Stomach (tissue), 9 donors: ENCODE results near the gene LMNB1. TPM values are rescaled to one million over a fixed set of nuclear protein-coding genes. Genes with fewer than 3 reads are reported as not detected.
"Not testable (repeated sequence)": the region's sequence is repeated elsewhere in the genome, so short reads cannot be mapped to it uniquely, and the experiment has no call there.

Source experiments
- DNase-seq, 2 donors: peaks; one replicate each; pipeline versions ENCODE4 v3.0.0 to v3.0.0-alpha.2; 2013 to 2019
- H3K27ac ChIP-seq, 5 donors: fragments of 200-600 bp in 4 of 5; sonication (generic) in 4 of 5; one replicate each; pipeline ENCODE4 v1.5.1; 2013 to 2019; ENCODE audit warnings: mild to moderate bottlenecking in 1 of 5, moderate library complexity in 1 of 5
- H3K27me3 ChIP-seq, 3 donors: fragments of 200-600 bp; sonication (generic); one replicate each; pipeline ENCODE4 v1.5.1; 2017 to 2019; ENCODE audit warnings: mixed run types in 1 of 3
- H3K36me3 ChIP-seq, 4 donors: fragments of 200-600 bp; sonication (generic); 1 replicate in 3 of 4; 2 replicates in 1 of 4; pipeline ENCODE4 v1.5.1; 2016 to 2019
- H3K4me1 ChIP-seq, 4 donors: fragments of 200-600 bp; sonication (generic); one replicate each; pipeline ENCODE4 v1.5.1; 2016 to 2019
- H3K4me3 ChIP-seq, 4 donors: fragments of 200-600 bp; sonication (generic) in 3 of 4; one replicate each; pipeline ENCODE4 v1.5.1; 2016 to 2019; ENCODE audit warnings: mild to moderate bottlenecking in 1 of 4
- H3K9me3 ChIP-seq, 4 donors: fragments of 200-600 bp; sonication (generic); one replicate each; pipeline ENCODE4 v1.5.1; 2016 to 2019
- CTCF ChIP-seq, 7 experiments: fragments of 450-650 bp in 4 of 7; fragments of 200-600 bp in 3 of 7; sonication (generic) in 3 of 7; IDR thresholded peaks; one replicate each; pipeline ENCODE4 v1.5.1; 2016 to 2019; ENCODE audit warnings: antibody characterized with exemption in 7 of 7, control low read depth in 2 of 7, mild to moderate bottlenecking in 1 of 7
- EP300 ChIP-seq: sonication (generic); formaldehyde crosslinking; IDR thresholded peaks from one replicate; pipeline ENCODE4 v1.6.1; 2017; ENCODE audit warnings: antibody characterized with exemption
- POLR2A ChIP-seq, 4 donors: fragments of 450-650 bp; IDR thresholded peaks; one replicate each; pipeline ENCODE4 v1.6.1; 2016; ENCODE audit warnings: antibody characterized with exemption in 4 of 4, control low read depth in 2 of 4, mild to moderate bottlenecking in 1 of 4, moderate library complexity in 1 of 4
- POLR2AphosphoS5 ChIP-seq, 3 donors: sonication (generic); formaldehyde crosslinking; IDR thresholded peaks; one replicate each; pipeline ENCODE4 v1.6.1; 2016; ENCODE audit warnings: antibody characterized with exemption in 3 of 3
- WGBS, 5 donors: extraction: QIAGEN DNeasy Blood & Tissue Kit in 3 of 5; methylation state at CpG; one replicate each; pipeline versions ENCODE4 v1.1.5 to v1.1.7; 2013 to 2018; 5-methylcytosine and 5-hydroxymethylcytosine counted together
- intact Hi-C: fragments of 100-400 bp; cut with DNase I; formaldehyde crosslinking; loops from one replicate; pipeline ENCODE4 v1.15.1; 2023; ENCODE audit warnings: low total_unique reads
- polyA plus RNA-seq, 3 donors: library from polyadenylated mRNA; stranded (reverse); fragments of 200-250 nt; gene quantifications; one replicate each; pipeline ENCODE4 v1.2.3, GENCODE V29; 2013
- total RNA-seq, 5 donors: library from RNA; depleted of rRNA; stranded (reverse); fragments of >200 nt; gene quantifications; one replicate each; pipeline versions ENCODE4 v1.1.0 to v1.2.3, GENCODE V29; 2014 to 2016
- donor health status: healthy with polysubstance abuse.
- donor health status: Bipolar disorder and iron deficiency.
- donor health status: healthy.

The LMNB1 gene
- total and polyA plus RNA-seq, 8 donors: 7.6 to 167 (median 9.9) TPM

GRCh38 chr5:126793097-126793496 lies 16.2 kb downstream of the LMNB1 start:
- TF ChIP-seq POLR2A (IDR thresholded peaks at IDR 0.05): no peak
- no peak for TF ChIP-seq EP300
- TF ChIP-seq CTCF (IDR thresholded peaks at IDR 0.05): no peak
- no peak for TF ChIP-seq POLR2AphosphoS5 (IDR thresholded peaks at IDR 0.05)

GRCh38 chr5:126793648-126794047 lies 16.7 kb downstream of the LMNB1 start:
- H3K9me3 ChIP-seq, intact Hi-C loops, DNase-seq, H3K4me1 ChIP-seq, H3K27me3 ChIP-seq, H3K36me3 ChIP-seq, H3K4me3 ChIP-seq, H3K27ac ChIP-seq: not testable (repeated sequence)
- 93 to 98% (median 96%) methylated on average over 9 of the region's 9 CpGs for whole genome bisulfite sequencing, 5 donors

More at GRCh38 chr5:126793097-126793496, 16.2 kb downstream of the LMNB1 start:
- H3K9me3 ChIP-seq: no peaks in the 10 kb centered on the region
- no peaks in the 10 kb centered on the region for H3K27me3 ChIP-seq
- H3K4me1 ChIP-seq: no peaks in the 10 kb centered on the region
- intact Hi-C loops: no loop called here
- no peak overlapping the region for H3K27ac ChIP-seq
- 74 to 81% (median 78%) methylated on average over 3 of the region's 3 CpGs for WGBS, 5 donors
- no peak for DNase-seq
- H3K4me3 ChIP-seq: no peak overlapping the region
- no peaks in the 10 kb centered on the region for H3K36me3 ChIP-seq

GRCh38 chr5:126794157-126794828 lies 17.4 kb downstream of the LMNB1 start:
- intact Hi-C loops: no loop called here
- Histone ChIP-seq H3K4me1 (no peaks in the 10 kb centered on the region), H3K9me3 (no peaks in the 10 kb centered on the region), H3K4me3 (no peak overlapping the region), H3K27ac (no peak overlapping the region), H3K36me3 (no peaks in the 10 kb centered on the region), H3K27me3 (no peaks in the 10 kb centered on the region)
- WGBS, 5 donors: 60 to 80% (median 65%) methylated on average over 6 of the region's 6 CpGs
- TF ChIP-seq EP300: no peak
- TF ChIP-seq POLR2AphosphoS5 (IDR thresholded peaks at IDR 0.05): no peak
- no peak for TF ChIP-seq POLR2A (IDR thresholded peaks at IDR 0.05)
- no peak for TF ChIP-seq CTCF (IDR thresholded peaks at IDR 0.05)
- DNase-seq: no peak

GRCh38 chr5:126799780-126800179 lies 22.8 kb downstream of the LMNB1 start:
- no peaks in the 10 kb centered on the region for H3K4me1 ChIP-seq
- no peak overlapping the region for H3K4me3 ChIP-seq
- H3K9me3 ChIP-seq: no peaks in the 10 kb centered on the region
- H3K36me3 ChIP-seq: no peaks in the 10 kb centered on the region
- intact Hi-C loops: no loop called here
- no peak for DNase-seq
- H3K27me3 ChIP-seq: no peaks in the 10 kb centered on the region
- no peak overlapping the region for H3K27ac ChIP-seq
- TF ChIP-seq CTCF (IDR thresholded peaks at IDR 0.05) (no peak), POLR2A (IDR thresholded peaks at IDR 0.05) (no peak), POLR2AphosphoS5 (IDR thresholded peaks at IDR 0.05) (no peak), EP300 (no peak)
- 87 to 95% (median 88%) methylated on average over 1 of the region's 1 CpG for WGBS, 5 donors

- WGBS, 5 donors: 75 to 94% (median 81%) methylated on average over 4 of the region's 4 CpGs
- TF ChIP-seq CTCF (IDR thresholded peaks at IDR 0.05) (no peak), POLR2AphosphoS5 (IDR thresholded peaks at IDR 0.05) (no peak), EP300 (no peak), POLR2A (IDR thresholded peaks at IDR 0.05) (no peak)
- intact Hi-C loops: no loop called here
- H3K4me3 ChIP-seq: no peak overlapping the region
- H3K9me3 ChIP-seq: no peaks in the 10 kb centered on the region
- no peaks in the 10 kb centered on the region for H3K4me1 ChIP-seq
- peaks cover 0 to 11% (median 9%) of the 10 kb centered on the region in 4 donors for H3K36me3 ChIP-seq
- no peak overlapping the region for H3K27ac ChIP-seq
- DNase-seq: no peak
- H3K27me3 ChIP-seq: no peaks in the 10 kb centered on the region
Observed at GRCh38 chr5:126801174-126801991, 24.4 kb downstream of the LMNB1 start.
